Measurements from ENCODE around the gene ADAMTSL2. TPM values are rescaled to one million over a fixed set of nuclear protein-coding genes. Genes with fewer than 3 reads are reported as not detected.

ADAMTSL2 gene
- total and polyA plus RNA-seq, 2 of the 13 experiments (the other 11 are each of a cell fraction or from before 2014, with no cell fraction given) = 1.9 to 3.8 TPM

DNA sequence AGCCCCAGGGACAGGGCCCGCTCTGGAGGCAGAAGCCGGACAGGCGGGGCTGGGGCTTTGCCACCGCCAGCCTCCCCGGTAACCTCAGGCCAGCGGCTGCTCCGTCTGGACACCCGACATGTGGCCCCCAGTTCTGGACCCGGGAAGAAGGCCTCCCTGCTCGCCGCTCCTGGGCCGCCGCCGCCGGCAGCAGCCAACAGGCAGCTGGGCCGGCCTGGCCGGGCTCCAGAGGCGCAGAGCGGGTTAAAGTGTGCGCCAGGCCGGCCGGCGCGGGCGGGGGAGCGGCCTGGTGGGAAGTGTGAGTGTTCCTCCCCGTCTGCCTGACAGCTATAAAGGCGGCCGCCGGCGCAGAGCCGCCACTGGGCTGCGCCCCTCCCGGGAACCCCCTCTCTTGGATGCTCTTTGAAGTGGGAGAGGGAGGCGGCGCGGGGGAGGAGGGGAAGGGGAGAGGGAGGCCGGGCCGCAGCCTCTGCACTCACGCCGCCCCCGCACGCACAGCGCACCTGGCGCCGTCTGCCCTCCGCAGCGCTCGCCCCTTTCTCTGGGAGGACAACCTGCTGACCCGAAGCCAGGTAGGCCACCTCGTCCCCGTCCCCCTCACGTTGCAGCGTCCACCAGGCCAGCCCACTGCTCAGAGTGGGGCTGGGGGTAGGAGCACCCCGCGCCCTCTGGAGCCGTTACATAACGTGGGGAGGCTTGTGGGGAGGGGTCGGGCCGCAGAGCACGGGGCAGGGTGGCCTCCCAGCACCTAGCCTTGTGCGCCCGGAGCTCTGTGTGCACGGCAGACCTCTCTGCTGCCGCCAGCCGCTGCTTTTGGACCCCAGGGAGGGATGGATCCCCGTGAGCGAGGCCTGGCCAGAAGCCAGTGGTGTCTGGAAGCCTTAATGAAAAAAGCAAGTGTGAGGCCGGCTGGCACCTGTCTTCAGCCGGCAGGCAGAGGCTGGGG is at the start of gene ADAMTSL2 (continued):
- TF ChIP-seq, protein P1, sequence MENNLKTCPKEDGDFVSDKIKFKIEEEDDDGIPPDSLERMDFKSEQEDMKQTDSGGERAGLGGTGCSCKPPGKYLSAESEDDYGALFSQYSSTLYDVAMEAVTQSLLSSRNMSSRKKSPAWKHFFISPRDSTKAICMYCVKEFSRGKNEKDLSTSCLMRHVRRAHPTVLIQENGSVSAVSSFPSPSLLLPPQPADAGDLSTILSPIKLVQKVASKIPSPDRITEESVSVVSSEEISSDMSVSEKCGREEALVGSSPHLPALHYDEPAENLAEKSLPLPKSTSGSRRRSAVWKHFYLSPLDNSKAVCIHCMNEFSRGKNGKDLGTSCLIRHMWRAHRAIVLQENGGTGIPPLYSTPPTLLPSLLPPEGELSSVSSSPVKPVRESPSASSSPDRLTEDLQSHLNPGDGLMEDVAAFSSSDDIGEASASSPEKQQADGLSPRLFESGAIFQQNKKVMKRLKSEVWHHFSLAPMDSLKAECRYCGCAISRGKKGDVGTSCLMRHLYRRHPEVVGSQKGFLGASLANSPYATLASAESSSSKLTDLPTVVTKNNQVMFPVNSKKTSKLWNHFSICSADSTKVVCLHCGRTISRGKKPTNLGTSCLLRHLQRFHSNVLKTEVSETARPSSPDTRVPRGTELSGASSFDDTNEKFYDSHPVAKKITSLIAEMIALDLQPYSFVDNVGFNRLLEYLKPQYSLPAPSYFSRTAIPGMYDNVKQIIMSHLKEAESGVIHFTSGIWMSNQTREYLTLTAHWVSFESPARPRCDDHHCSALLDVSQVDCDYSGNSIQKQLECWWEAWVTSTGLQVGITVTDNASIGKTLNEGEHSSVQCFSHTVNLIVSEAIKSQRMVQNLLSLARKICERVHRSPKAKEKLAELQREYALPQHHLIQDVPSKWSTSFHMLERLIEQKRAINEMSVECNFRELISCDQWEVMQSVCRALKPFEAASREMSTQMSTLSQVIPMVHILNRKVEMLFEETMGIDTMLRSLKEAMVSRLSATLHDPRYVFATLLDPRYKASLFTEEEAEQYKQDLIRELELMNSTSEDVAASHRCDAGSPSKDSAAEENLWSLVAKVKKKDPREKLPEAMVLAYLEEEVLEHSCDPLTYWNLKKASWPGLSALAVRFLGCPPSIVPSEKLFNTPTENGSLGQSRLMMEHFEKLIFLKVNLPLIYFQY (CRISPR knock-in tag; IDR thresholded peaks at IDR 0.05; ENCODE audit: borderline replicate concordance) = no peak
- TF ChIP-seq ATF1 (CRISPR knock-in tag; IDR thresholded peaks at IDR 0.05) = no peak
- TF ChIP-seq MED8 (CRISPR knock-in tag; IDR thresholded peaks at IDR 0.05; ENCODE audit: insufficient replicate concordance) = no peak
- TF ChIP-seq ZNF589 (CRISPR knock-in tag; conservative IDR thresholded peaks at IDR 0.05) = no peak
- no peak for TF ChIP-seq FOSL2 (CRISPR knock-in tag; IDR thresholded peaks at IDR 0.05)
- TF ChIP-seq, protein P2, sequence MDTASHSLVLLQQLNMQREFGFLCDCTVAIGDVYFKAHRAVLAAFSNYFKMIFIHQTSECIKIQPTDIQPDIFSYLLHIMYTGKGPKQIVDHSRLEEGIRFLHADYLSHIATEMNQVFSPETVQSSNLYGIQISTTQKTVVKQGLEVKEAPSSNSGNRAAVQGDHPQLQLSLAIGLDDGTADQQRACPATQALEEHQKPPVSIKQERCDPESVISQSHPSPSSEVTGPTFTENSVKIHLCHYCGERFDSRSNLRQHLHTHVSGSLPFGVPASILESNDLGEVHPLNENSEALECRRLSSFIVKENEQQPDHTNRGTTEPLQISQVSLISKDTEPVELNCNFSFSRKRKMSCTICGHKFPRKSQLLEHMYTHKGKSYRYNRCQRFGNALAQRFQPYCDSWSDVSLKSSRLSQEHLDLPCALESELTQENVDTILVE (CRISPR knock-in tag; IDR thresholded peaks at IDR 0.05) = no peak
- no peak for TF ChIP-seq IRF2 (CRISPR knock-in tag; IDR thresholded peaks at IDR 0.05)
- no peak for TF ChIP-seq ZSCAN12 (CRISPR knock-in tag; IDR thresholded peaks at IDR 0.05)
- TF ChIP-seq, protein P3, sequence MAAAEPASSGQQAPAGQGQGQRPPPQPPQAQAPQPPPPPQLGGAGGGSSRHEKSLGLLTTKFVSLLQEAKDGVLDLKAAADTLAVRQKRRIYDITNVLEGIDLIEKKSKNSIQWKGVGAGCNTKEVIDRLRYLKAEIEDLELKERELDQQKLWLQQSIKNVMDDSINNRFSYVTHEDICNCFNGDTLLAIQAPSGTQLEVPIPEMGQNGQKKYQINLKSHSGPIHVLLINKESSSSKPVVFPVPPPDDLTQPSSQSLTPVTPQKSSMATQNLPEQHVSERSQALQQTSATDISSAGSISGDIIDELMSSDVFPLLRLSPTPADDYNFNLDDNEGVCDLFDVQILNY (CRISPR knock-in tag; conservative IDR thresholded peaks at IDR 0.05) = no peak
- TF ChIP-seq, protein P4, sequence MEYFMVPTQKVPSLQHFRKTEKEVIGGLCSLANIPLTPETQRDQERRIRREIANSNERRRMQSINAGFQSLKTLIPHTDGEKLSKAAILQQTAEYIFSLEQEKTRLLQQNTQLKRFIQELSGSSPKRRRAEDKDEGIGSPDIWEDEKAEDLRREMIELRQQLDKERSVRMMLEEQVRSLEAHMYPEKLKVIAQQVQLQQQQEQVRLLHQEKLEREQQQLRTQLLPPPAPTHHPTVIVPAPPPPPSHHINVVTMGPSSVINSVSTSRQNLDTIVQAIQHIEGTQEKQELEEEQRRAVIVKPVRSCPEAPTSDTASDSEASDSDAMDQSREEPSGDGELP (IDR thresholded peaks at IDR 0.05; ENCODE audit: borderline replicate concordance, low read depth) = peak; percentile 53; the same call in 1 of the 2 replicates
- no peak for TF ChIP-seq ZNF558 (CRISPR knock-in tag; IDR thresholded peaks at IDR 0.05; ENCODE audit: borderline replicate concordance)
- no peak for TF ChIP-seq ZNF33B (CRISPR knock-in tag; IDR thresholded peaks at IDR 0.05)
- TF ChIP-seq ZNF747 (CRISPR knock-in tag; IDR thresholded peaks at IDR 0.05; ENCODE audit: borderline replicate concordance) = peak; percentile 56; the same call in 1 of the 2 replicates
- TF ChIP-seq SAP130 (CRISPR knock-in tag; IDR thresholded peaks at IDR 0.05; ENCODE audit: low read depth) = no peak; the same call in 1 of the 2 replicates
- TF ChIP-seq ZFY (CRISPR knock-in tag; IDR thresholded peaks at IDR 0.05) = peak; percentile 79
- TF ChIP-seq, protein P5, sequence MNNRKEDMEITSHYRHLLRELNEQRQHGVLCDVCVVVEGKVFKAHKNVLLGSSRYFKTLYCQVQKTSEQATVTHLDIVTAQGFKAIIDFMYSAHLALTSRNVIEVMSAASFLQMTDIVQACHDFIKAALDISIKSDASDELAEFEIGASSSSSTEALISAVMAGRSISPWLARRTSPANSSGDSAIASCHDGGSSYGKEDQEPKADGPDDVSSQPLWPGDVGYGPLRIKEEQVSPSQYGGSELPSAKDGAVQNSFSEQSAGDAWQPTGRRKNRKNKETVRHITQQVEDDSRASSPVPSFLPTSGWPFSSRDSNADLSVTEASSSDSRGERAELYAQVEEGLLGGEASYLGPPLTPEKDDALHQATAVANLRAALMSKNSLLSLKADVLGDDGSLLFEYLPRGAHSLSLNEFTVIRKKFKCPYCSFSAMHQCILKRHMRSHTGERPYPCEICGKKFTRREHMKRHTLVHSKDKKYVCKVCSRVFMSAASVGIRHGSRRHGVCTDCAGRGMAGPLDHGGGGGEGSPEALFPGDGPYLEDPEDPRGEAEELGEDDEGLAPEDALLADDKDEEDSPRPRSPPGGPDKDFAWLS (CRISPR knock-in tag; IDR thresholded peaks at IDR 0.05; ENCODE audit: borderline replicate concordance) = no peak
- no peak for TF ChIP-seq ZNF350 (CRISPR knock-in tag; IDR thresholded peaks at IDR 0.05; ENCODE audit: borderline replicate concordance, low read depth)
- TF ChIP-seq, protein P6, sequence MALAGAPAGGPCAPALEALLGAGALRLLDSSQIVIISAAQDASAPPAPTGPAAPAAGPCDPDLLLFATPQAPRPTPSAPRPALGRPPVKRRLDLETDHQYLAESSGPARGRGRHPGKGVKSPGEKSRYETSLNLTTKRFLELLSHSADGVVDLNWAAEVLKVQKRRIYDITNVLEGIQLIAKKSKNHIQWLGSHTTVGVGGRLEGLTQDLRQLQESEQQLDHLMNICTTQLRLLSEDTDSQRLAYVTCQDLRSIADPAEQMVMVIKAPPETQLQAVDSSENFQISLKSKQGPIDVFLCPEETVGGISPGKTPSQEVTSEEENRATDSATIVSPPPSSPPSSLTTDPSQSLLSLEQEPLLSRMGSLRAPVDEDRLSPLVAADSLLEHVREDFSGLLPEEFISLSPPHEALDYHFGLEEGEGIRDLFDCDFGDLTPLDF (CRISPR knock-in tag; IDR thresholded peaks at IDR 0.05) = peak; percentile 38; the same call in 1 of the 2 replicates
